MM.1S (cell line): ENCODE measurements around the gene GSTM1.

ENCODE experiments used
- CTCF ChIP-seq: fragments of 300-600 bp; sonication (generic); IDR thresholded peaks from 2 replicates; pipeline ENCODE4 v1.5.1; 2016; ENCODE audit warnings: antibody characterized with exemption, low read length, mixed read lengths
- EZH2 ChIP-seq: fragments of 300-600 bp; sonication (generic); optimal IDR thresholded peaks from 2 replicates; pipeline ENCODE3; 2017; ENCODE audit warnings: low read depth, mild to moderate bottlenecking, antibody characterized with exemption, low read length, mixed read lengths
- EZH2phosphoT487 ChIP-seq: fragments of 300-600 bp; sonication (generic); IDR thresholded peaks from 2 replicates; pipeline ENCODE4 v1.6.1; 2018; ENCODE audit warnings: antibody characterized with exemption, low read length

- TF ChIP-seq CTCF (no peak), EZH2phosphoT487 (no peak), EZH2 (no peak)
Observed at GRCh38 chr1:109687641-109688499, at the start of gene GSTM1.
